ENCODE measurements around the gene MYH15. TPM values are rescaled to one million over a fixed set of nuclear protein-coding genes. Genes with fewer than 3 reads are reported as not detected.

The MYH15 gene
- total RNA-seq, 1 donor from 2014 or later = not detected

GRCh38 chr3:108393128-108393900 lies 117.1 kb downstream of the MYH15 start:
- H3K4me3 ChIP-seq (ENCODE audit: low read depth, low read length) = no peak overlapping the region
- TF ChIP-seq CTCF (IDR thresholded peaks at IDR 0.05; ENCODE audit: insufficient read depth, low read length, poor library complexity, severe bottlenecking) = no peak
- DNase-seq (ENCODE audit: low read depth) = no peak
- no peaks in the 10 kb centered on the region for H3K36me3 ChIP-seq (ENCODE audit: control insufficient read depth, insufficient read depth, low read length)
- H3K27me3 ChIP-seq (ENCODE audit: control insufficient read depth, insufficient read depth, low read length) = no peaks in the 10 kb centered on the region

- no peak for DNase-seq (ENCODE audit: low read depth)
- no peak for TF ChIP-seq CTCF (IDR thresholded peaks at IDR 0.05; ENCODE audit: insufficient read depth, low read length, poor library complexity, severe bottlenecking)
- no peak overlapping the region for H3K4me3 ChIP-seq (ENCODE audit: low read depth, low read length)
Observed at GRCh38 chr3:108391917-108392593, 118.3 kb downstream of the MYH15 start.

GRCh38 chr3:108389372-108389771 lies 121.0 kb downstream of the MYH15 start:
- DNase-seq (ENCODE audit: low read depth) = no peak
- Histone ChIP-seq H3K36me3 (ENCODE audit: control insufficient read depth, insufficient read depth, low read length) (no peaks in the 10 kb centered on the region), H3K27me3 (ENCODE audit: control insufficient read depth, insufficient read depth, low read length) (no peaks in the 10 kb centered on the region), H3K4me3 (ENCODE audit: low read depth, low read length) (no peak overlapping the region)
- TF ChIP-seq CTCF (IDR thresholded peaks at IDR 0.05; ENCODE audit: insufficient read depth, low read length, poor library complexity, severe bottlenecking) = no peak

More at GRCh38 chr3:108391917-108392593, 118.3 kb downstream of the MYH15 start:
- H3K27me3 ChIP-seq (ENCODE audit: control insufficient read depth, insufficient read depth, low read length) = no peaks in the 10 kb centered on the region
- H3K36me3 ChIP-seq (ENCODE audit: control insufficient read depth, insufficient read depth, low read length) = no peaks in the 10 kb centered on the region

- Histone ChIP-seq H3K36me3 (ENCODE audit: control insufficient read depth, insufficient read depth, low read length) (no peaks in the 10 kb centered on the region), H3K27me3 (ENCODE audit: control insufficient read depth, insufficient read depth, low read length) (no peaks in the 10 kb centered on the region), H3K4me3 (ENCODE audit: low read depth, low read length) (no peak overlapping the region)
- DNase-seq (ENCODE audit: low read depth) = no peak
- no peak for TF ChIP-seq CTCF (IDR thresholded peaks at IDR 0.05; ENCODE audit: insufficient read depth, low read length, poor library complexity, severe bottlenecking)
Observed at GRCh38 chr3:108388136-108389132, 122.0 kb downstream of the MYH15 start.

GRCh38 chr3:108387063-108387462 lies 123.3 kb downstream of the MYH15 start:
- Histone ChIP-seq H3K36me3 (ENCODE audit: control insufficient read depth, insufficient read depth, low read length) (no peaks in the 10 kb centered on the region), H3K27me3 (ENCODE audit: control insufficient read depth, insufficient read depth, low read length) (no peaks in the 10 kb centered on the region), H3K4me3 (ENCODE audit: low read depth, low read length) (no peak overlapping the region)
- no peak for TF ChIP-seq CTCF (IDR thresholded peaks at IDR 0.05; ENCODE audit: insufficient read depth, low read length, poor library complexity, severe bottlenecking)
- DNase-seq (ENCODE audit: low read depth) = no peak
